ENCODE data around the gene AASDH.

GRCh38 chr4:56315041-56315440, 72.2 kb downstream of the AASDH start:
- TF ChIP-seq, protein P1, sequence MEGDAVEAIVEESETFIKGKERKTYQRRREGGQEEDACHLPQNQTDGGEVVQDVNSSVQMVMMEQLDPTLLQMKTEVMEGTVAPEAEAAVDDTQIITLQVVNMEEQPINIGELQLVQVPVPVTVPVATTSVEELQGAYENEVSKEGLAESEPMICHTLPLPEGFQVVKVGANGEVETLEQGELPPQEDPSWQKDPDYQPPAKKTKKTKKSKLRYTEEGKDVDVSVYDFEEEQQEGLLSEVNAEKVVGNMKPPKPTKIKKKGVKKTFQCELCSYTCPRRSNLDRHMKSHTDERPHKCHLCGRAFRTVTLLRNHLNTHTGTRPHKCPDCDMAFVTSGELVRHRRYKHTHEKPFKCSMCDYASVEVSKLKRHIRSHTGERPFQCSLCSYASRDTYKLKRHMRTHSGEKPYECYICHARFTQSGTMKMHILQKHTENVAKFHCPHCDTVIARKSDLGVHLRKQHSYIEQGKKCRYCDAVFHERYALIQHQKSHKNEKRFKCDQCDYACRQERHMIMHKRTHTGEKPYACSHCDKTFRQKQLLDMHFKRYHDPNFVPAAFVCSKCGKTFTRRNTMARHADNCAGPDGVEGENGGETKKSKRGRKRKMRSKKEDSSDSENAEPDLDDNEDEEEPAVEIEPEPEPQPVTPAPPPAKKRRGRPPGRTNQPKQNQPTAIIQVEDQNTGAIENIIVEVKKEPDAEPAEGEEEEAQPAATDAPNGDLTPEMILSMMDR (conservative IDR thresholded peaks at IDR 0.05; ENCODE audit: low read depth, low read length), result no peak
- TF ChIP-seq EZH2phosphoT487 (IDR thresholded peaks at IDR 0.05; ENCODE audit: borderline replicate concordance, low read length), result no peak
